ENCODE measurements around the gene SLC7A8. TPM values are rescaled to one million over a fixed set of nuclear protein-coding genes. Genes with fewer than 3 reads are reported as not detected.

Gene SLC7A8
- total and polyA plus RNA-seq, 2 experiments from 2014 or later = 117 to 124 TPM

- Histone ChIP-seq H3K27ac (ENCODE audit: low read depth) (no peak overlapping the region), H3K4me3 (no peak overlapping the region), H4K20me1 (replicated peaks; ENCODE audit: insufficient read depth) (no peaks in the 10 kb centered on the region; the same call in 1 of the 2 replicates), H3K4me2 (no peak overlapping the region), H3F3A (replicated peaks; ENCODE audit: low read depth) (no peaks in the 10 kb centered on the region), H3K27me3 (ENCODE audit: insufficient read depth) (no peaks in the 10 kb centered on the region), H3K36me3 (ENCODE audit: insufficient read depth) (peaks cover 9% of the 10 kb centered on the region), H2AFZ (no peak overlapping the region), H3K79me2 (replicated peaks; ENCODE audit: insufficient read depth) (no peaks in the 10 kb centered on the region), H3K9me2 (ENCODE audit: insufficient read depth) (no peaks in the 10 kb centered on the region), H3K4me1 (ENCODE audit: insufficient read depth) (peaks cover 13% of the 10 kb centered on the region)
- Mint-ChIP-seq H3K4me3 (no peak overlapping the region), H3K4me1 (peaks cover 14% of the 10 kb centered on the region), H3K27ac (no peak overlapping the region), H3K36me3 (ENCODE audit: low read depth) (peaks cover 54% of the 10 kb centered on the region), H3K27me3 (ENCODE audit: insufficient read depth, low read depth, poor library complexity) (peaks cover 5% of the 10 kb centered on the region), H3K9me3 (no peaks in the 10 kb centered on the region)
- TF ChIP-seq STAT1 (IDR thresholded peaks at IDR 0.05; ENCODE audit: unreplicated experiment) (no peak), JUNB (IDR thresholded peaks at IDR 0.05; ENCODE audit: unreplicated experiment) (no peak), REST (IDR thresholded peaks at IDR 0.05; ENCODE audit: unreplicated experiment) (no peak), ETS1 (IDR thresholded peaks at IDR 0.05) (no peak), EZH2phosphoT487 (IDR thresholded peaks at IDR 0.05; ENCODE audit: unreplicated experiment) (no peak), ZNF114 (CRISPR knock-in tag; IDR thresholded peaks at IDR 0.05) (no peak), EZH2 (IDR thresholded peaks at IDR 0.05; ENCODE audit: low read depth, unreplicated experiment) (no peak), CREB1 (CRISPR knock-in tag; IDR thresholded peaks at IDR 0.05; ENCODE audit: low read depth) (no peak), ZNF331 (CRISPR knock-in tag; IDR thresholded peaks at IDR 0.05; ENCODE audit: low read depth) (no peak), NANOG (IDR thresholded peaks at IDR 0.05; ENCODE audit: borderline replicate concordance) (no peak), POLR2AphosphoS5 (IDR thresholded peaks at IDR 0.05; ENCODE audit: low read depth) (no peak)
- TF ChIP-seq, protein P1, sequence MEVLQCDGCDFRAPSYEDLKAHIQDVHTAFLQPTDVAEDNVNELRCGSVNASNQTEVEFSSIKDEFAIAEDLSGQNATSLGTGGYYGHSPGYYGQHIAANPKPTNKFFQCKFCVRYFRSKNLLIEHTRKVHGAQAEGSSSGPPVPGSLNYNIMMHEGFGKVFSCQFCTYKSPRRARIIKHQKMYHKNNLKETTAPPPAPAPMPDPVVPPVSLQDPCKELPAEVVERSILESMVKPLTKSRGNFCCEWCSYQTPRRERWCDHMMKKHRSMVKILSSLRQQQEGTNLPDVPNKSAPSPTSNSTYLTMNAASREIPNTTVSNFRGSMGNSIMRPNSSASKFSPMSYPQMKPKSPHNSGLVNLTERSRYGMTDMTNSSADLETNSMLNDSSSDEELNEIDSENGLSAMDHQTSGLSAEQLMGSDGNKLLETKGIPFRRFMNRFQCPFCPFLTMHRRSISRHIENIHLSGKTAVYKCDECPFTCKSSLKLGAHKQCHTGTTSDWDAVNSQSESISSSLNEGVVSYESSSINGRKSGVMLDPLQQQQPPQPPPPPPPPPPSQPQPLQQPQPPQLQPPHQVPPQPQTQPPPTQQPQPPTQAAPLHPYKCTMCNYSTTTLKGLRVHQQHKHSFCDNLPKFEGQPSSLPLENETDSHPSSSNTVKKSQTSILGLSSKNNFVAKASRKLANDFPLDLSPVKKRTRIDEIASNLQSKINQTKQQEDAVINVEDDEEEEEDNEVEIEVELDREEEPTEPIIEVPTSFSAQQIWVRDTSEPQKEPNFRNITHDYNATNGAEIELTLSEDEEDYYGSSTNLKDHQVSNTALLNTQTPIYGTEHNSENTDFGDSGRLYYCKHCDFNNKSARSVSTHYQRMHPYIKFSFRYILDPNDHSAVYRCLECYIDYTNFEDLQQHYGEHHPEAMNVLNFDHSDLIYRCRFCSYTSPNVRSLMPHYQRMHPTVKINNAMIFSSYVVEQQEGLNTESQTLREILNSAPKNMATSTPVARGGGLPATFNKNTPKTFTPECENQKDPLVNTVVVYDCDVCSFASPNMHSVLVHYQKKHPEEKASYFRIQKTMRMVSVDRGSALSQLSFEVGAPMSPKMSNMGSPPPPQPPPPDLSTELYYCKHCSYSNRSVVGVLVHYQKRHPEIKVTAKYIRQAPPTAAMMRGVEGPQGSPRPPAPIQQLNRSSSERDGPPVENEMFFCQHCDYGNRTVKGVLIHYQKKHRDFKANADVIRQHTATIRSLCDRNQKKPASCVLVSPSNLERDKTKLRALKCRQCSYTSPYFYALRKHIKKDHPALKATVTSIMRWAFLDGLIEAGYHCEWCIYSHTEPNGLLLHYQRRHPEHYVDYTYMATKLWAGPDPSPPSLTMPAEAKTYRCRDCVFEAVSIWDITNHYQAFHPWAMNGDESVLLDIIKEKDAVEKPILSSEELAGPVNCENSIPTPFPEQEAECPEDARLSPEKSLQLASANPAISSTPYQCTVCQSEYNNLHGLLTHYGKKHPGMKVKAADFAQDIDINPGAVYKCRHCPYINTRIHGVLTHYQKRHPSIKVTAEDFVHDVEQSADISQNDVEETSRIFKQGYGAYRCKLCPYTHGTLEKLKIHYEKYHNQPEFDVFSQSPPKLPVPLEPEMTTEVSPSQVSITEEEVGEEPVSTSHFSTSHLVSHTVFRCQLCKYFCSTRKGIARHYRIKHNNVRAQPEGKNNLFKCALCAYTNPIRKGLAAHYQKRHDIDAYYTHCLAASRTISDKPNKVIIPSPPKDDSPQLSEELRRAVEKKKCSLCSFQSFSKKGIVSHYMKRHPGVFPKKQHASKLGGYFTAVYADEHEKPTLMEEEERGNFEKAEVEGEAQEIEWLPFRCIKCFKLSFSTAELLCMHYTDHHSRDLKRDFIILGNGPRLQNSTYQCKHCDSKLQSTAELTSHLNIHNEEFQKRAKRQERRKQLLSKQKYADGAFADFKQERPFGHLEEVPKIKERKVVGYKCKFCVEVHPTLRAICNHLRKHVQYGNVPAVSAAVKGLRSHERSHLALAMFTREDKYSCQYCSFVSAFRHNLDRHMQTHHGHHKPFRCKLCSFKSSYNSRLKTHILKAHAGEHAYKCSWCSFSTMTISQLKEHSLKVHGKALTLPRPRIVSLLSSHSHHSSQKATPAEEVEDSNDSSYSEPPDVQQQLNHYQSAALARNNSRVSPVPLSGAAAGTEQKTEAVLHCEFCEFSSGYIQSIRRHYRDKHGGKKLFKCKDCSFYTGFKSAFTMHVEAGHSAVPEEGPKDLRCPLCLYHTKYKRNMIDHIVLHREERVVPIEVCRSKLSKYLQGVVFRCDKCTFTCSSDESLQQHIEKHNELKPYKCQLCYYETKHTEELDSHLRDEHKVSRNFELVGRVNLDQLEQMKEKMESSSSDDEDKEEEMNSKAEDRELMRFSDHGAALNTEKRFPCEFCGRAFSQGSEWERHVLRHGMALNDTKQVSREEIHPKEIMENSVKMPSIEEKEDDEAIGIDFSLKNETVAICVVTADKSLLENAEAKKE (CRISPR knock-in tag; IDR thresholded peaks at IDR 0.05) = no peak
- TF ChIP-seq, protein P2, sequence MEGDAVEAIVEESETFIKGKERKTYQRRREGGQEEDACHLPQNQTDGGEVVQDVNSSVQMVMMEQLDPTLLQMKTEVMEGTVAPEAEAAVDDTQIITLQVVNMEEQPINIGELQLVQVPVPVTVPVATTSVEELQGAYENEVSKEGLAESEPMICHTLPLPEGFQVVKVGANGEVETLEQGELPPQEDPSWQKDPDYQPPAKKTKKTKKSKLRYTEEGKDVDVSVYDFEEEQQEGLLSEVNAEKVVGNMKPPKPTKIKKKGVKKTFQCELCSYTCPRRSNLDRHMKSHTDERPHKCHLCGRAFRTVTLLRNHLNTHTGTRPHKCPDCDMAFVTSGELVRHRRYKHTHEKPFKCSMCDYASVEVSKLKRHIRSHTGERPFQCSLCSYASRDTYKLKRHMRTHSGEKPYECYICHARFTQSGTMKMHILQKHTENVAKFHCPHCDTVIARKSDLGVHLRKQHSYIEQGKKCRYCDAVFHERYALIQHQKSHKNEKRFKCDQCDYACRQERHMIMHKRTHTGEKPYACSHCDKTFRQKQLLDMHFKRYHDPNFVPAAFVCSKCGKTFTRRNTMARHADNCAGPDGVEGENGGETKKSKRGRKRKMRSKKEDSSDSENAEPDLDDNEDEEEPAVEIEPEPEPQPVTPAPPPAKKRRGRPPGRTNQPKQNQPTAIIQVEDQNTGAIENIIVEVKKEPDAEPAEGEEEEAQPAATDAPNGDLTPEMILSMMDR (conservative IDR thresholded peaks at IDR 0.05; ENCODE audit: low read depth in 2 of 2) = no peak
- ATAC-seq (no peak), DNase-seq (ENCODE audit: low spot score) (no peak)
These were observed 53.6 kb downstream of the SLC7A8 start for GRCh38 chr14:23129759-23130316.
